Prostate gland (tissue), 2 donors: ENCODE results near the gene DNTT. TPM values are rescaled to one million over a fixed set of nuclear protein-coding genes. Genes with fewer than 3 reads are reported as not detected.

Experiments used
- DNase-seq: peaks from one replicate; pipeline ENCODE4 v3.0.0-alpha.2; 2019; ENCODE audit warnings: low spot score
- H3K27ac ChIP-seq, 2 donors: fragments of 200-600 bp; sonication (generic); 2 replicates each; pipeline ENCODE4 v1.5.1; 2017 to 2019
- H3K27me3 ChIP-seq: fragments of 200-600 bp; sonication (generic); replicated peaks from 2 replicates; pipeline ENCODE4 v1.5.1; 2019; ENCODE audit not compliant: insufficient read depth
- H3K36me3 ChIP-seq, 2 donors: fragments of 200-600 bp; sonication (generic); 1 replicate in 1 of 2; 2 replicates in 1 of 2; pipeline versions ENCODE4 v1.5.1 to v1.8.1; 2017 to 2019
- H3K4me1 ChIP-seq: fragments of 200-600 bp; sonication (generic); replicated peaks from 2 replicates; pipeline ENCODE4 v1.5.1; 2019
- H3K4me3 ChIP-seq, 2 donors: fragments of 200-600 bp; sonication (generic); 2 replicates each; pipeline ENCODE4 v1.5.1; 2017 to 2019
- H3K9me3 ChIP-seq: fragments of 200-600 bp; sonication (generic); 2 replicates; pipeline ENCODE4 v1.5.1; 2017
- POLR2A ChIP-seq: fragments of 450-650 bp; IDR thresholded peaks from one replicate; pipeline ENCODE4 v1.6.1; 2016; ENCODE audit warnings: antibody characterized with exemption, mild to moderate bottlenecking
- POLR2AphosphoS5 ChIP-seq: sonication (generic); formaldehyde crosslinking; IDR thresholded peaks from one replicate; pipeline ENCODE4 v1.6.1; 2017; ENCODE audit warnings: antibody characterized with exemption
- WGBS: methylation state at CpG from one replicate; pipeline ENCODE4 v1.1.5; 2018; 5-methylcytosine and 5-hydroxymethylcytosine counted together
- intact Hi-C: fragments of 100-400 bp; cut with DNase I; formaldehyde crosslinking; loops from one replicate; pipeline ENCODE4 v1.14.2; 2022
- total RNA-seq, 2 donors: library from RNA; depleted of rRNA; stranded (reverse); fragments of >200 nt; gene quantifications; one replicate each; pipeline ENCODE4 v1.1.0, GENCODE V29; 2016
- TF ChIP-seq, protein P1 (sequence below), 4 experiments: fragments of 200-600 bp in 2 of 4; fragments of 450-650 bp in 2 of 4; sonication (generic) in 2 of 4; IDR thresholded peaks; 1 replicate in 3 of 4; 2 replicates in 1 of 4; pipeline ENCODE4 v1.5.1; 2016 to 2019; ENCODE audit warnings: antibody characterized with exemption in 4 of 4, mild to moderate bottlenecking in 2 of 4, moderate library complexity in 2 of 4

Gene DNTT
- total RNA-seq, 2 donors from 2014 or later, result not detected

DNA sequence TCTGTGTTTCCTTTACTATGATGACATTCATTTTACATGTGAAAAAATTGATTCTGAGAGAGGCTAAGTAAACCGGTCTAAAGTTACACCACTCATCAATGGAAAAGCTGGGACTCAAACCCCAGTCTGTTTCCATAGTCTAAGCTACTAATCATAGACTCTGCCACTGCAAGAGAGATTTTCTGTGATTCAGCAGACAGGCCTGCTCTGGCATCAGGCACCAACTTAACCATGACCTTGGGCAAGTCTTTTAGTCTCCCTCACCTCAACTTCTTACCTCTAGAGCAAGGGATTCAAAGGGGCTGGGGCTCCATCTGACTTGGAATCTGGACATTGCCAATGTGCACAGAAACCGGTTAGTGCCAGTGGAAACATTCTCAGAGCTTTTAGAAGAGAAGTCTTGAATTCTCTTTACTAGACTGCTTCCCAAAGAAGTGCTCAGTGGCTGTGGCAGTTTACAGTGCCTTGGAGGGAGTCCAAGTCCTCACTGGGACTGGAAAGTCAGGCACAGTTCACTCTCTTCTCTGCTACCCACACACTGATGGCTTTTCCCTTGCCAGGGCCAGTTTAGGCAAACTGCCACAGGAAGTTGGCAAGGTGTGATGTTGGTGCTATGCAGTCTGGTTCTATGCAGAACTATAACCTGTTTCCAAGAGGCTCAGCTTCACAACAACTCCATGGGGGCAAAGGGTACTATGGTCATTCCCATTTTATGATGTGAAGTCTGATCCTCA is 28.4 kb upstream of the DNTT start:
- WGBS, result 58% methylated on average over 2 of the region's 2 CpGs
- H3K4me3 ChIP-seq, result no peak overlapping the region
- DNase-seq, result peak; percentile 83
- H3K4me1 ChIP-seq, result peaks cover 4% of the 10 kb centered on the region
- no peaks in the 10 kb centered on the region for H3K36me3 ChIP-seq
- TF ChIP-seq, protein P1, sequence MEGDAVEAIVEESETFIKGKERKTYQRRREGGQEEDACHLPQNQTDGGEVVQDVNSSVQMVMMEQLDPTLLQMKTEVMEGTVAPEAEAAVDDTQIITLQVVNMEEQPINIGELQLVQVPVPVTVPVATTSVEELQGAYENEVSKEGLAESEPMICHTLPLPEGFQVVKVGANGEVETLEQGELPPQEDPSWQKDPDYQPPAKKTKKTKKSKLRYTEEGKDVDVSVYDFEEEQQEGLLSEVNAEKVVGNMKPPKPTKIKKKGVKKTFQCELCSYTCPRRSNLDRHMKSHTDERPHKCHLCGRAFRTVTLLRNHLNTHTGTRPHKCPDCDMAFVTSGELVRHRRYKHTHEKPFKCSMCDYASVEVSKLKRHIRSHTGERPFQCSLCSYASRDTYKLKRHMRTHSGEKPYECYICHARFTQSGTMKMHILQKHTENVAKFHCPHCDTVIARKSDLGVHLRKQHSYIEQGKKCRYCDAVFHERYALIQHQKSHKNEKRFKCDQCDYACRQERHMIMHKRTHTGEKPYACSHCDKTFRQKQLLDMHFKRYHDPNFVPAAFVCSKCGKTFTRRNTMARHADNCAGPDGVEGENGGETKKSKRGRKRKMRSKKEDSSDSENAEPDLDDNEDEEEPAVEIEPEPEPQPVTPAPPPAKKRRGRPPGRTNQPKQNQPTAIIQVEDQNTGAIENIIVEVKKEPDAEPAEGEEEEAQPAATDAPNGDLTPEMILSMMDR (IDR thresholded peaks at IDR 0.05), result no peak
- TF ChIP-seq POLR2AphosphoS5 (peak; percentile 84), POLR2A (no peak)
- no peaks in the 10 kb centered on the region for H3K9me3 ChIP-seq
- no peaks in the 10 kb centered on the region for H3K27me3 ChIP-seq
- intact Hi-C loops, result no loop called here
- peak overlapping the region in 1 of 2 donors; percentile 2 for H3K27ac ChIP-seq

DNA sequence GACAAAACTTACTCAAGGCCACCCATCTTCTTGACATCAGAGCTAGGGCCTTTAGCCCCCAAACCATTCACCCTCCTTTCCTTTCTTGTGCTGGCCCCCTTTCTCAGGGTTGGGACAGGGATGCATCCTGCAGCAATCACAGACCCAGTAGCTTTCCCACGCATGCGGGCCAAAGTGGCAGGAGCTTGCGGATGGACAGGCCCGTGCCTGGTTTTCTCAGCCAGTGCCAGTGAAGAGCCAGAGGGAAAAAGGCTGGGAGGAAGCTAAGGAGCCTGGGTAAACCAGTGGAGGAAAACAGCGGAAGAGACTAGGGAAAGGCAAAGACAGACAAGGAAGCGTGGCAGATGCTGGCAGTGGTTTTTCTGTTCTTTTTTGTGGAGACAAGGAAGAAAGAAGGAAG is 27.8 kb upstream of the DNTT start:
- Histone ChIP-seq H3K27me3 (no peaks in the 10 kb centered on the region), H3K27ac (no peak overlapping the region), H3K9me3 (no peaks in the 10 kb centered on the region), H3K4me1 (peaks cover 4% of the 10 kb centered on the region), H3K4me3 (no peak overlapping the region), H3K36me3 (no peaks in the 10 kb centered on the region)
- WGBS, result 80% methylated on average over 6 of the region's 6 CpGs
- DNase-seq, result no peak
- no peak for TF ChIP-seq POLR2A
- TF ChIP-seq POLR2AphosphoS5, result no peak
- TF ChIP-seq, protein P1 (IDR thresholded peaks at IDR 0.05), result no peak
- intact Hi-C loops, result no loop called here

DNA sequence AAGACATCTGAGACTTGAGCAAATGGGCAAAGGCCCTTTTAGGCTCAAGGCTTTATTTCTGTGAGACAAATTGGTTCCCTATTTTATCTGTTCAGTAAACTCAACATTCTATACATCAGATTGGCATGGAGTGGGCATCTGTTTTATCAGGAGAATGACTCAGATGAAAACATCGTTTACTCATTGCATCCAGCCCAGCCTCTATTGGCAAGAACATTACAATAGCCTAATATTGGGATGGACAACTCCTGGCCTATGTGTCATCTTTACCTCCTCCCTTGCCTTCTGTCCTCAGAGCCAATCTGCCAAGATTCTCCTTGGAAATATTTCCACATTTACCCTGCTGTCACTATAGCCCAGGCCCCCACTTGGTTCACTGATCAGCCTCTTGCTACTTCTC is 27.4 kb upstream of the DNTT start:
- DNase-seq, result no peak
- 58% methylated on average over 1 of the region's 1 CpG for WGBS
- Histone ChIP-seq H3K4me3 (no peak overlapping the region), H3K4me1 (peaks cover 4% of the 10 kb centered on the region), H3K27me3 (no peaks in the 10 kb centered on the region), H3K36me3 (no peaks in the 10 kb centered on the region), H3K9me3 (no peaks in the 10 kb centered on the region), H3K27ac (no peak overlapping the region)
- TF ChIP-seq POLR2A (no peak), POLR2AphosphoS5 (no peak)
- TF ChIP-seq, protein P1 (IDR thresholded peaks at IDR 0.05), result no peak
- intact Hi-C loops, result no loop called here

DNA sequence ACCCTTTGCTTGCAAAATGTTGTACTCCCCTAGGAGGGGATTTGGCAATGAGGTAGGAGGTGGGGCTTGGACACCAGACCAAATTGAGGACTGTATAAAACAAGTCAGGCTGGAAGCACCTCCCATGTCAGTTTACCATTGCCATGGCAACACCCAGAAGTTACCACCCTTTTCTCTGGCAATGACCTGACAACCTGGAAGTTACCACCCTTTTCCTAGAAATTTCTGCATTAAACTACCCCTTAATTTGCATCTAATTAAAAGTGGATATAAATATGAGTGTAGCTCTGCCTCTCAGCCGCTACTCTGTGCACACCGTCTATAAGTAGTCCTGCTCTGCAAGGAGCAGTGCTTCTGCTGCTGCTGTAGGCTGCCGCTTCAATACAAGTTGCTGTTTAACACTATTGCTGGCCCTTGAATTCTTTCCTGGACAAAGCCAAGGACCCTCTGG is 25.0 kb upstream of the DNTT start:
- 91% methylated on average over 3 of the region's 3 CpGs for WGBS
- H3K9me3 ChIP-seq, result no peaks in the 10 kb centered on the region
- intact Hi-C loops, result no loop called here

More for the DNA sequence above, 25.0 kb upstream of the DNTT start:
- Histone ChIP-seq H3K27ac (no peak overlapping the region), H3K4me1 (no peaks in the 10 kb centered on the region), H3K36me3 (no peaks in the 10 kb centered on the region), H3K27me3 (no peaks in the 10 kb centered on the region), H3K4me3 (no peak overlapping the region)
- no peak for TF ChIP-seq POLR2AphosphoS5
- TF ChIP-seq, protein P1 (IDR thresholded peaks at IDR 0.05), result no peak
- no peak for TF ChIP-seq POLR2A
- DNase-seq, result no peak
